Natural killer cell (primary cell): ENCODE results near the gene MYO1E. TPM values are rescaled to one million over a fixed set of nuclear protein-coding genes. Genes with fewer than 3 reads are reported as not detected.

ENCODE experiments used
- ATAC-seq, 3 donors: fragments of 150-1000 bp in 2 of 3; fragments of 200-7000 bp in 1 of 3; cut with Tn5 transposase; 1 replicate in 1 of 3; 2 replicates in 2 of 3; pipeline ENCODE4 v1.10.0; 2021; ENCODE audit warnings: mild to moderate bottlenecking in 2 of 3, moderate library complexity in 2 of 3
- DNase-seq, 2 donors: peaks; one replicate each; pipeline versions ENCODE4 v3.0.0 to v3.0.0-alpha.2; 2013 to 2021; ENCODE audit warnings: mixed read lengths in 1 of 2
- H3K27ac ChIP-seq: one replicate; pipeline ENCODE4 v1.5.1; 2013; ENCODE audit warnings: mild to moderate bottlenecking, low read length
- H3K27me3 ChIP-seq: one replicate; pipeline ENCODE4 v1.6.1; 2013; ENCODE audit warnings: low read length; ENCODE audit not compliant: control insufficient read depth, insufficient read depth
- H3K36me3 ChIP-seq: one replicate; pipeline ENCODE4 v1.6.1; 2013; ENCODE audit warnings: low read length; ENCODE audit not compliant: control insufficient read depth, insufficient read depth
- H3K4me1 ChIP-seq: one replicate; pipeline ENCODE4 v1.6.1; 2013; ENCODE audit warnings: low read length; ENCODE audit not compliant: control insufficient read depth, insufficient read depth
- H3K4me3 ChIP-seq: one replicate; pipeline ENCODE4 v1.5.1; 2013; ENCODE audit warnings: low read length
- H3K9me3 ChIP-seq: one replicate; pipeline ENCODE4 v1.6.1; 2013; ENCODE audit warnings: low read length; ENCODE audit not compliant: control insufficient read depth, insufficient read depth
- H3K27ac Mint-ChIP-seq, 2 donors: one replicate each; pipeline ENCODE4 v1.8.0; 2022; ENCODE audit warnings: mild to moderate bottlenecking in 2 of 2, mixed read lengths in 2 of 2, moderate library complexity in 1 of 2
- H3K27me3 Mint-ChIP-seq, 2 donors: one replicate each; pipeline ENCODE4 v1.8.0; 2022; ENCODE audit warnings: low read depth in 2 of 2, mixed read lengths in 2 of 2
- H3K36me3 Mint-ChIP-seq: one replicate; pipeline ENCODE4 v1.8.0; 2022; ENCODE audit warnings: mixed read lengths
- H3K4me1 Mint-ChIP-seq, 2 donors: one replicate each; pipeline ENCODE4 v1.8.0; 2022; ENCODE audit warnings: mixed read lengths in 2 of 2
- H3K4me3 Mint-ChIP-seq: one replicate; pipeline ENCODE4 v1.8.0; 2022; ENCODE audit warnings: mild to moderate bottlenecking, moderate library complexity, mixed read lengths
- H3K9me3 Mint-ChIP-seq, 2 donors: one replicate each; pipeline ENCODE4 v1.8.0; 2022; ENCODE audit warnings: mixed read lengths in 2 of 2
- WGBS: methylation state at CpG from one replicate; pipeline ENCODE4 v1.1.7; 2013; ENCODE audit warnings: missing lambda C conversion rate; ENCODE audit not compliant: insufficient coverage; 5-methylcytosine and 5-hydroxymethylcytosine counted together
- intact Hi-C: fragments of 100-400 bp; cut with micrococcal nuclease; formaldehyde crosslinking; loops from one replicate; pipeline ENCODE4 v1.14.2; 2022
- total RNA-seq, 4 donors: library from RNA; stranded (reverse); fragments of 120-200 nt in 1 of 4; gene quantifications; one replicate each; pipeline versions ENCODE4 v1.2.3 to v1.2.4, GENCODE V29; 2013 to 2022
- TF ChIP-seq, protein P1 (sequence below): fragments of 200-600 bp; IDR thresholded peaks from one replicate; pipeline ENCODE4 v1.8.0; 2022; ENCODE audit warnings: antibody characterized with exemption

Gene MYO1E
- total RNA-seq, 3 donors from 2014 or later (not counting 1 experiment from before 2014, with no cell fraction given), result 16.1 to 39.4 (median 22.7) TPM

GRCh38 chr15:59174835-59175831 is 197.5 kb downstream of the MYO1E start:
- H3K9me3 Mint-ChIP-seq, result no peaks in the 10 kb centered on the region
- intact Hi-C loops, result loop anchor here (5.0 kb wide), 1 partner anchor 317 kb away; no protein-coding TSS in a partner anchor
- no peak overlapping the region for H3K4me3 Mint-ChIP-seq
- H3K36me3 Mint-ChIP-seq, result no peaks in the 10 kb centered on the region
- WGBS, result 84% methylated on average over 9 of the region's 10 CpGs
- peak in 1 of 3 donors; percentile 36 for ATAC-seq
- no peaks in the 10 kb centered on the region for H3K9me3 ChIP-seq
- peaks cover 12% of the 10 kb centered on the region for H3K4me1 ChIP-seq
- H3K4me1 Mint-ChIP-seq, result peaks cover 9% of the 10 kb centered on the region in 2 donors
- H3K27me3 ChIP-seq, result no peaks in the 10 kb centered on the region
- no peak overlapping the region for H3K27ac Mint-ChIP-seq
- DNase-seq, result peak in 1 of 2 donors; percentile 48
- H3K4me3 ChIP-seq, result no peak overlapping the region
- H3K27me3 Mint-ChIP-seq, result peaks cover 8 to 18% of the 10 kb centered on the region in 2 donors
- H3K27ac ChIP-seq, result no peak overlapping the region
- H3K36me3 ChIP-seq, result no peaks in the 10 kb centered on the region
- TF ChIP-seq, protein P1, sequence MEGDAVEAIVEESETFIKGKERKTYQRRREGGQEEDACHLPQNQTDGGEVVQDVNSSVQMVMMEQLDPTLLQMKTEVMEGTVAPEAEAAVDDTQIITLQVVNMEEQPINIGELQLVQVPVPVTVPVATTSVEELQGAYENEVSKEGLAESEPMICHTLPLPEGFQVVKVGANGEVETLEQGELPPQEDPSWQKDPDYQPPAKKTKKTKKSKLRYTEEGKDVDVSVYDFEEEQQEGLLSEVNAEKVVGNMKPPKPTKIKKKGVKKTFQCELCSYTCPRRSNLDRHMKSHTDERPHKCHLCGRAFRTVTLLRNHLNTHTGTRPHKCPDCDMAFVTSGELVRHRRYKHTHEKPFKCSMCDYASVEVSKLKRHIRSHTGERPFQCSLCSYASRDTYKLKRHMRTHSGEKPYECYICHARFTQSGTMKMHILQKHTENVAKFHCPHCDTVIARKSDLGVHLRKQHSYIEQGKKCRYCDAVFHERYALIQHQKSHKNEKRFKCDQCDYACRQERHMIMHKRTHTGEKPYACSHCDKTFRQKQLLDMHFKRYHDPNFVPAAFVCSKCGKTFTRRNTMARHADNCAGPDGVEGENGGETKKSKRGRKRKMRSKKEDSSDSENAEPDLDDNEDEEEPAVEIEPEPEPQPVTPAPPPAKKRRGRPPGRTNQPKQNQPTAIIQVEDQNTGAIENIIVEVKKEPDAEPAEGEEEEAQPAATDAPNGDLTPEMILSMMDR, result no peak

GRCh38 chr15:59174151-59174834 is 198.4 kb downstream of the MYO1E start:
- no peaks in the 10 kb centered on the region for H3K9me3 ChIP-seq
- H3K4me3 Mint-ChIP-seq, result no peak overlapping the region
- TF ChIP-seq, protein P1, result no peak

DNA sequence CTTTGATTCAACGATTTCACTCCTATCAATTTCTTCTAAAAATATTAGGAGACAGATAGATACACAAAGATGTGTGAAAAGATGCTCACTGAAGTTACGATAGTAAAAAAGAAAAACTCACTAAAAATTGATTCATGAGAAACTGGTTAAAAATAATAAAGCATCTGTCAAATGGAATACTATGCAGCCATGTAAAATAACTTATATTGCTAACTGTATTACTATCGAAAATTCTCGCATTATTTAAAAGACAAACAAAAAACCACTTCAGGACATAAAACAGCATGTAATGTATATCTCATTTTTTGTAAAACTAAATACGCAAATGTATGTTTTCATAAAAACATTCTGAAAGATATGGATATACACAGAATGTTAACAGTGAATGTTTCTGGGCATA is 199.5 kb downstream of the MYO1E start:
- H3K4me3 Mint-ChIP-seq, result no peak overlapping the region
- no peaks in the 10 kb centered on the region for H3K36me3 Mint-ChIP-seq
- no peaks in the 10 kb centered on the region for H3K36me3 ChIP-seq
- intact Hi-C loops, result no loop called here
- no peak overlapping the region for H3K27ac Mint-ChIP-seq
- WGBS, result 100% methylated on average over 1 of the region's 5 CpGs
- H3K9me3 Mint-ChIP-seq, result no peaks in the 10 kb centered on the region
- H3K9me3 ChIP-seq, result no peaks in the 10 kb centered on the region
- TF ChIP-seq, protein P1, result no peak
- no peak overlapping the region for H3K4me3 ChIP-seq
- peaks cover 18 to 19% of the 10 kb centered on the region in 2 donors for H3K4me1 Mint-ChIP-seq
- H3K27ac ChIP-seq, result no peak overlapping the region
- H3K27me3 Mint-ChIP-seq, result peaks cover 6 to 18% of the 10 kb centered on the region in 2 donors
- peaks cover 12% of the 10 kb centered on the region for H3K4me1 ChIP-seq
- DNase-seq, result no peak
- no peak for ATAC-seq
- H3K27me3 ChIP-seq, result no peaks in the 10 kb centered on the region

More at GRCh38 chr15:59174151-59174834, 198.4 kb downstream of the MYO1E start:
- 96% methylated on average over 10 of the region's 12 CpGs for WGBS
- H3K9me3 Mint-ChIP-seq, result no peaks in the 10 kb centered on the region
- DNase-seq, result no peak
- H3K36me3 Mint-ChIP-seq, result no peaks in the 10 kb centered on the region
- ATAC-seq, result no peak
- H3K27me3 ChIP-seq, result no peaks in the 10 kb centered on the region
- H3K4me3 ChIP-seq, result no peak overlapping the region
- peaks cover 17% of the 10 kb centered on the region in 2 donors for H3K4me1 Mint-ChIP-seq
- H3K27me3 Mint-ChIP-seq, result peaks cover 8 to 18% of the 10 kb centered on the region in 2 donors
- no peak overlapping the region for H3K27ac ChIP-seq
- H3K4me1 ChIP-seq, result peaks cover 17% of the 10 kb centered on the region
- H3K36me3 ChIP-seq, result no peaks in the 10 kb centered on the region
- H3K27ac Mint-ChIP-seq, result no peak overlapping the region
- intact Hi-C loops, result no loop called here
